Measurements from ENCODE around the gene TENT4B.

Gene TENT4B

DNA sequence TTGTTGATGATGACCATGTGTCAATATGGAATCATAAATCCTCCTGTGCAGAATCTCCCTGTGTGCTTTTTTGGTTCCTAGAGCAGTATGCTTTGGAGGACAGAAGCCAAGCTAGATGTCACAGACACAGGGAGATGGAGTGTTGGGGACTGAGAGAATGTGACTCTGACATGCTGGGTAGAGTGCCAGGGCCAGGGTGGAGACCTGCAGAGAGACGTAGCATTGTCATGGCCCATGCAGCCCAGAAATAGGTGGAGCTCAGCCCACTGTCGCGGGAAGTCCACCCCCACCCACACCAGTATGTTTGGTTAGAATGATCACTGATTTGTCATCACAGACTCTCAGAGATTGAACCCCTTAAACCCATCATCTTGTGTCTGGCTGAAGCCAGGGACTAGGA lies 74.0 kb downstream of the TENT4B start:
- peaks cover 24% of the 10 kb centered on the region for H3K36me3 ChIP-seq
- no peaks in the 10 kb centered on the region for H3K9me3 ChIP-seq
- DNase-seq: no peak
- H3K4me1 ChIP-seq: no peaks in the 10 kb centered on the region
- TF ChIP-seq, protein P1, sequence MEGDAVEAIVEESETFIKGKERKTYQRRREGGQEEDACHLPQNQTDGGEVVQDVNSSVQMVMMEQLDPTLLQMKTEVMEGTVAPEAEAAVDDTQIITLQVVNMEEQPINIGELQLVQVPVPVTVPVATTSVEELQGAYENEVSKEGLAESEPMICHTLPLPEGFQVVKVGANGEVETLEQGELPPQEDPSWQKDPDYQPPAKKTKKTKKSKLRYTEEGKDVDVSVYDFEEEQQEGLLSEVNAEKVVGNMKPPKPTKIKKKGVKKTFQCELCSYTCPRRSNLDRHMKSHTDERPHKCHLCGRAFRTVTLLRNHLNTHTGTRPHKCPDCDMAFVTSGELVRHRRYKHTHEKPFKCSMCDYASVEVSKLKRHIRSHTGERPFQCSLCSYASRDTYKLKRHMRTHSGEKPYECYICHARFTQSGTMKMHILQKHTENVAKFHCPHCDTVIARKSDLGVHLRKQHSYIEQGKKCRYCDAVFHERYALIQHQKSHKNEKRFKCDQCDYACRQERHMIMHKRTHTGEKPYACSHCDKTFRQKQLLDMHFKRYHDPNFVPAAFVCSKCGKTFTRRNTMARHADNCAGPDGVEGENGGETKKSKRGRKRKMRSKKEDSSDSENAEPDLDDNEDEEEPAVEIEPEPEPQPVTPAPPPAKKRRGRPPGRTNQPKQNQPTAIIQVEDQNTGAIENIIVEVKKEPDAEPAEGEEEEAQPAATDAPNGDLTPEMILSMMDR (IDR thresholded peaks at IDR 0.05; ENCODE audit: low read depth, low read length): no peak
- H3K4me3 ChIP-seq (ENCODE audit: low read depth, low read length): no peak overlapping the region
- H3K27me3 ChIP-seq: no peaks in the 10 kb centered on the region

DNA sequence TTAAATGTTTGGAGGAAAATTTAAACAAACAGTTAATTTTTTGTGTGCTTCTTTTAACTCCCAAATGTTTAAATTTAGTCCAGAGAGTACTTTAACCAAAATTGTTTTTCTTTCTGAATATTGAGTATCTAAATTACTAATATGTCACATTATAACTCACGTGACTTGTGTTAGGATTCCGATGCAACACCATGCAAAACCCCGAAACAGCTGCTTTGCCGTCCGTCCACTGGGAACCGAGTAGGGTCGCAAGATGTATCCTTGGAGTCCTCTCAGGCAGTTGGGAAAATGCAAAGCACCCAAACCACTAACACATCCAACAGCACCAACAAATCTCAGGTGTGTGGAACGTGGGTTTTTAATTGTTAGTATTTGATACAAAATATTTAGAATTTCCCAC lies 74.6 kb downstream of the TENT4B start:
- H3K9me3 ChIP-seq: no peaks in the 10 kb centered on the region
- peaks cover 24% of the 10 kb centered on the region for H3K36me3 ChIP-seq
- no peak for DNase-seq
- H3K4me3 ChIP-seq (ENCODE audit: low read depth, low read length): no peak overlapping the region
- H3K4me1 ChIP-seq: no peaks in the 10 kb centered on the region
- TF ChIP-seq, protein P1 (IDR thresholded peaks at IDR 0.05; ENCODE audit: low read depth, low read length): no peak
- no peaks in the 10 kb centered on the region for H3K27me3 ChIP-seq

DNA sequence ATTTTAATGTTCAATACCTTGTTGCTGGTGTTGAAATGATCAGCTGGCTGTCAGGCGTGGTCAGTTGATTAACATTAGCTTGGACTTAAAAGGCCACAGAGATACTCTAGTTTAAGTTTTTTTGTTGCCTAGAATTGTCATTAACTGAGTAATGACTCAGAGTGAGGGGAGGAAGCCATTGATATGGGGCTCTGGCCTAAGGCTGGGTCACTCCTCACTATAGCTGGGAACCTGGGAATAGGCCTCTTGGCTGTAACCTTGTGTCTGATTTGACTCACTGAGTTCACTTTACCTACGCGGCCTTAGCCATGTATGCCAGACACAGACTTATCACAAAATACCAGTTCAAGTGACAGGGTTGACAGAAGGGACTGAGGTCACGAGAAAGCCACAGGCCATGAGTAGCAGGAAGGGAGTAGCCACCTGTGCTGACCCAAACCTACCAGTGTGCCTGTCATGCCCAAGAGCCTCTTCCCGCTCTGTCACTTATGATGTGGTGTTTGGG lies 75.3 kb downstream of the TENT4B start:
- H3K36me3 ChIP-seq: peaks cover 24% of the 10 kb centered on the region

DNA sequence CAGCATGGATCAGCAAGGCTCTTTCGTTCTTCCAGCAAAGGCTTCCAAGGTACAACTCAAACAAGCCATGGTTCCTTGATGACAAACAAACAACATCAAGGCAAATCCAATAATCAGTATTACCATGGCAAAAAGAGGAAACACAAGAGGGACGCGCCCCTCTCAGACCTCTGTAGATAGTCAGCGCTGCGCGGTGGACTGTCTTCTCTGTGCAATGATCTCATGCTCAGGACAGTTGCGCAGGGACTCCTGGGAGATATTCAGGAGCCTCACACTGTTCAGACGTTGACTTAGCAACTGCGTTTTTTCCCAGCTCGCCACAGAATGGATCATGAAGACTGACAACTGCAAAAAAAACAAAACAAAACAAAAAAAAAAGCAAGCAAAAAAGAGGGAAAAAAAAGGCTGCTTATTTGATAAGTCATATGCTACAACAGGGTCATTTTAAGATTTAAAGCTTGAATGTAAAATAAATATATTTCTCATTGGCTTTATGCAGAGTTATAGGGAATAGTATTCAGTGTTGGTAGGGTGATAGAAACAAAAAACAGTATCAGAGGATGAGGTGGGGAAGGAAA lies 76.1 kb downstream of the TENT4B start:
- TF ChIP-seq, protein P1 (IDR thresholded peaks at IDR 0.05; ENCODE audit: low read depth, low read length): no peak
- Histone ChIP-seq H3K9me3 (no peaks in the 10 kb centered on the region), H3K4me1 (no peaks in the 10 kb centered on the region), H3K4me3 (ENCODE audit: low read depth, low read length) (no peak overlapping the region), H3K36me3 (peaks cover 24% of the 10 kb centered on the region), H3K27me3 (no peaks in the 10 kb centered on the region)
- DNase-seq: no peak

More for the DNA sequence above, 75.3 kb downstream of the TENT4B start:
- TF ChIP-seq, protein P1 (IDR thresholded peaks at IDR 0.05; ENCODE audit: low read depth, low read length): no peak
- Histone ChIP-seq H3K9me3 (no peaks in the 10 kb centered on the region), H3K4me1 (no peaks in the 10 kb centered on the region), H3K27me3 (no peaks in the 10 kb centered on the region), H3K4me3 (ENCODE audit: low read depth, low read length) (no peak overlapping the region)
- DNase-seq: no peak

DNA sequence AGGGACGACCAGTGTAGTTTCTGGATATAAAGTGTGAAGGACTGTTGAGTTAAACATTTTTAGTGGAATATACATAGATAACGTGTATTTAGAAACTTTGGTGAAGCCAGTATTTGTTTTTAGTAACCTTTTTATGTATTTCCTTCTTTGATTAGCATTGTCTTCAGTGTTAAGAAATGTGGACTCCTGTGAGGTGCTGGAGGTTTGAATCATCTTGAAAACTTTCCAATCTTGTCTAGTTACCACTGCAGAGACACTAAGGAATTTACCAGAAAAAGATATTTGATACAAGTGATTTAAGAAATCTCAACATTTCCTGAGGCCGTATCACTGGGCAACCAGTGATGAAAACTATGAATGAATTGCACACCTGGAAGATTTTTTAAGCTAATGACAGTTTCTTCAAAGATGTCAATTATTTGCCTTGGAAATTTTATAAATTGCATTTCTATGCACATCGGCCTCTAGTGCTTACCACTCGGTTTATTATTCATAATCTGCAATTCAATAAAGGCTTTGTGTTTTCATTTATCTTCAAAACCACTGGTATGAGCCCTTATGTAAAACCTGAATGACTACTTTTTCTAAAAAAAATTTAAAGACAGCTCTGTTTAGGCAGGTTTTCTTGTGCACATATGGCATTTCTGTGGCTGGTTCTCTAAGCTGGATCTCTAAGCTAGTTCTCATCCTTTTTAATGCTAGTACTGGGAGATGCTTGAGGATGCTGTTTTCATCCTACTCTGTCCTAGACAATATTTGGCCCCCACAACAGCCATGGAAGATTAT lies 81.9 kb downstream of the TENT4B start:
- Histone ChIP-seq H3K36me3 (no peaks in the 10 kb centered on the region), H3K4me1 (no peaks in the 10 kb centered on the region)
- no peak for DNase-seq

More for the DNA sequence above, 81.9 kb downstream of the TENT4B start:
- TF ChIP-seq, protein P1 (IDR thresholded peaks at IDR 0.05; ENCODE audit: low read depth, low read length): no peak
- no peaks in the 10 kb centered on the region for H3K27me3 ChIP-seq
- 0 out of 2 replicates have a peak, but pooled peaks cover 3% of the 10 kb centered on the region for H3K9me3 ChIP-seq
- no peak overlapping the region for H3K4me3 ChIP-seq (ENCODE audit: low read depth, low read length)
